ENCODE measurements around the gene GBF1. TPM values are rescaled to one million over a fixed set of nuclear protein-coding genes. Genes with fewer than 3 reads are reported as not detected.

Gene GBF1
- total RNA-seq, 2 donors from 2014 or later: 42.8 to 44.6 TPM

DNA sequence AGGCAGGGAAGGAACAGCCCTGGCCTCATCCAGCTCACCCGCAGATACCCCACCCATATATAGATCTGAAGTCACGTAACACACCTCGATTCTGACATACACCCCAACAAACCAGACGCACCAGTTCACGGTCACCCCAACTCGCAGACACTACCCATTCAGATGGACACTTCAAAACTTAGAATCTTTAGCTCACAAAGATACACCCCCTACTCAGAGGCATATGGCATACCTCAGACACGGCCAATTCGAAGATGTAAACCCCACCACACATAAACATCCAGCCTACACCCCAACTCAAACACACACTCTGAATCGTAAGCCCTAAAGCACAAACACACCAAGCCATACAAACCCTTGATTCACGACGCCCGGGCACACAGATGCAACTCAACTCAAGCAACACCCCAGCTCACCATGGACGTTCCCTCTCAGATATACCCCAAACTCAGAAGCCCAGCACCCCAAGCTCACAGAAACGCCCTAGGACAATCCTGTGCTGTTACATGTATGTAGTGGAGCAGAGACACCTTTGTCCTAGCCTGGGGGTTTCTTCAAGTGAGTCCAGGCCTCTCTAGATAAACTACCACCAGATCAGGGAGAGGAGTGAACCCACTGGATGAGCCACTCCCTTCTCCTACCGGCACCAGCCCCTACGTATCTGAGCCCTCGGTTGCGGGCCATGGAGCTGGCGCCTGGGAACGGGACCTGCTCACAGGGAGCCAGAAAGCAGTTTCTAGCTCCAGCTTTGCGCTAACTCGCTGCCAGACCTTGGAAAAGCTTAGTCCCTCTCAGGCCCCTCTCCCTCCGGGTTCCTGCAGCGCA is 164.5 kb downstream of the GBF1 start:
- ATAC-seq: no peak
- Mint-ChIP-seq H3K4me1 (peaks cover 32% of the 10 kb centered on the region), H3K4me3 (peak overlapping the region; percentile 90)

DNA sequence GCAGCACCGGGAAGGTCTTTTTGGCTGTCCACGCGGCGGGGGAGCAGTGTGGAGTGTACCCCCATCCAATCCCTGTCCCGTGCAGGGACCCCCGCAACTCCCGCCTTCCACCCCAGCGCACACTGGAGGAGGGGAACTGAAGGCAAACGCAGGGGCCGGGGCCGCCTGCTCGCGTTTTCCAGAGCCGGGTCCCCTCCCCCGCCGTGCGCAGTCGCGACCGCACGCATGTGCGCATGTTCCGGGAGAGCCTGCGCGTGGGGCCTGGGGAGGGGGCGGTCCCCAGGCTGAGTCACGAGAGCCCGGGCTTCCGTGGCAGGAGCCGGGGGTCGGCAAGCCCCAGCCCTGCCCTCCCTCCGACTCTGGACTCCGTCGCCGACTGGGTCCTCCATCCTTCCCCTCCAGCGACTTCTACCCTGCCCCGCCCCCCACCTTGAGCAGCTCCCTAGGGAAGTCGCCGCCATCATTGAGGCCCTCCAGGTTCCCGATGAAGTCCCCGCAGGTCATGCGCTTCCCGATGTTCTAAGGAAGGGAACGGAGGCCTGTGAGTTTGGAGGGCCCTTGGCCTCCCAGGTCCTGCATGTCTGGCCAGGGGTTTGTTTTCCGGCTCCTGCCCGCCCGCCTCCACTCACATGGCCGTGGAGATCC is 165.2 kb downstream of the GBF1 start:
- DNase-seq (peak in 1 of 3 donors; percentile 28), ATAC-seq (peak; percentile 5)
- no peaks in the 10 kb centered on the region for H3K9me3 ChIP-seq (ENCODE audit: control insufficient read depth, low read length, poor library complexity, severe bottlenecking)
- H3K4me3 Mint-ChIP-seq: peak overlapping the region; percentile 90
- H3K4me1 Mint-ChIP-seq: peaks cover 31% of the 10 kb centered on the region
- H3K27ac Mint-ChIP-seq: peak overlapping the region; percentile 79
- peaks cover 43% of the 10 kb centered on the region for H3K27me3 Mint-ChIP-seq
- H3K36me3 Mint-ChIP-seq (ENCODE audit: low read depth): peaks cover 8% of the 10 kb centered on the region

More for the DNA sequence above, 164.5 kb downstream of the GBF1 start:
- Mint-ChIP-seq H3K36me3 (ENCODE audit: low read depth) (peaks cover 8% of the 10 kb centered on the region), H3K27ac (peak overlapping the region; percentile 79), H3K27me3 (peaks cover 42% of the 10 kb centered on the region)
- no peaks in the 10 kb centered on the region for H3K9me3 ChIP-seq (ENCODE audit: control insufficient read depth, low read length, poor library complexity, severe bottlenecking)
- no peak for DNase-seq

DNA sequence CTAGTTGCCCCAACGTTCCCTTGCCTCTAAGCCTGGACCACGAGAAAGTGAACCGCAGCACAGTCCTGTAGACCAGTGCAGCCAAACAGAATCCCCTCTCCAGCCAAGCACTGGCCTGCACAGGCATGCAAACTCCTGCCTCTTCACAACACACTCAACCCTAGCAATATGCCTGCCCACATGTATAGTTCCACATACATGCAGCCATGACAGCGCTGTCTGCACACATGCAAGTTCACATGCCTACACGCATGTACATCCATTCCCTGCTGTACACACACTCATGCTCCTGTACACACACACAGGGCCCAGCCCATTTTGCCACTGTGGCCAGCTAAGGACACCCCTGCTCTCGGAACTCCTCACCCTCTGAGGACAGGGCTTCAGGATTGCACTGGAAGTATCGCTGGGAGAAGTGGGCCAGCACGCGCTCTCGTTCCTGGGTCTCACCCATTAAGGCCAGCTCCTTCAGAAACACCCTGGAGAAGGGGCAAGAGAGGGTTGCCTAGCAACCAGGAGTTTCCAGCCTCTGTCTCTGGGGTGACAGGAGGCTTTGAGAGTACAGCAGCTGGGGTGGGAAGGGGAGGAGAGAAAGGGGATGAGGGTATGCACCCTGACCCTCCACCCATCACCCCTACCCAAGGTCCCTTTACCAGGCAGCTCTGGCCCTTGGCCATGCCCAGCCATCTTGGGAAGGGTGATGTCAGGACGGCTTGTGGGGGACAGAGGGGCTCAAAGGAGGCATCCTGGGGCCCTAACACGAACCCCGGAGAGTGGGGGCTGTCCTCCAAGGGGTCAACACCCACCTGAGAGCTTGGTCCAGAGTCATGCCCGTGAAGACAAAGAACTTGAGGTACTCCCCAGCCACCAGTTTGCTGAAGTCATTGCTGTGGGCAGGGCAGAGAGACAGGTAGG is 166.3 kb downstream of the GBF1 start:
- Mint-ChIP-seq H3K4me3 (peak overlapping the region; percentile 83), H3K27me3 (peaks cover 53% of the 10 kb centered on the region), H3K4me1 (peaks cover 26% of the 10 kb centered on the region), H3K36me3 (ENCODE audit: low read depth) (peaks cover 11% of the 10 kb centered on the region), H3K27ac (no peak overlapping the region)
- ATAC-seq (no peak), DNase-seq (no peak)
- H3K9me3 ChIP-seq (ENCODE audit: control insufficient read depth, low read length, poor library complexity, severe bottlenecking): no peaks in the 10 kb centered on the region

DNA sequence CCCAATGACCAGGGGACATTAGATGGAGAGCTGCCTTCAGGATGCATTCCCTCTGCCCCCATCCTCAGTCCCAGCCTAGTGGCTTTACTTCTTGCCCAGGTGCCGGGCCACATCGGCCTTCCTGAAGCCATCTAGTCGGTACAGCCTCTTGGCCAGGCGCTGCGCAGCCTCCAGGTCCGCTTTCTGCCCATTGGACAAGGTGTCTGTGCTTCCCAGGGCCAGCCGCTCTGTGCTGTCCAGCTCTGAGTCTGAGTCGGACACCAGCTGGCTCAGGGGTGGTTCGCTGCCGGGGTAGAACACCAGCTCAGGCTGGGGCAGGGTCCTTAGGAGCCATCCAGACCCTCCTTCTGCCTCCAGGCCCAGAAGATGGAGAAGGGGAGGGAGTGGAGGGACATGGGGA is 167.0 kb downstream of the GBF1 start:
- Mint-ChIP-seq H3K27ac (no peak overlapping the region), H3K4me3 (peak overlapping the region; percentile 39), H3K4me1 (peaks cover 26% of the 10 kb centered on the region), H3K27me3 (peaks cover 58% of the 10 kb centered on the region), H3K36me3 (ENCODE audit: low read depth) (peaks cover 11% of the 10 kb centered on the region)
- H3K9me3 ChIP-seq (ENCODE audit: control insufficient read depth, low read length, poor library complexity, severe bottlenecking): no peaks in the 10 kb centered on the region
- ATAC-seq: no peak
- DNase-seq: no peak

DNA sequence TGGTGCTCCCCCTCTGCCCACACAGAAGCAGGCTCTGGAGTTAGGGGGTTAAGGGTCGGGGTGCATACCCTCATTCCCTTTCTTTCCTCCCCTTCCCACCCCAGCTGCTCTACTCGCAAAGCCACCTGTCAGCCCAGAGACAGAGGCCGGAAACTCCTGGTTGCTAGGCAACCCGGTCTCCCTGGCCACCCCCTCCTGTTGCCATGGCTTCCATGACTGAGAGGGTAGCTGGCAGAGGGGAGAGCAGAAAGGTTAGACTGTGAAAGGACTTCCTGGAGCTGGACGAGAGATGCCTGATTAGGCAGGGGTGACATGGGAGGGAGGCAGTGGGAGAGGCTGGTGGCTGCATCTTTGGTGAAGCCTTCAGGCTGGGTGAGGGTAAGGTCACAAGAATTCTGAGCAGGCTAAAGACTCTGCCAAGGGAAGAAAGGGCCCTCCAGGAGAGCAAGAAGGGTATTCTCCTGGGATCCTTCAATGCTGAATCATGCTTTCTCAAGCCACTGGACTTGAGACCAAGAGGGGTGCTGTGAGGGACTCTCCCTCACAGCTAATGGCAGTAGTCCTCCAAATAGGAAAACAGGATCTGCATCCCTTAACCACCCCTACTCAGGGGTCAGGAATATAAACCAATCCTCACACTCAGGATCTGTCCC is 167.8 kb downstream of the GBF1 start:
- H3K27me3 Mint-ChIP-seq: peaks cover 59% of the 10 kb centered on the region
- H3K27ac Mint-ChIP-seq: no peak overlapping the region
- peaks cover 25% of the 10 kb centered on the region for H3K4me1 Mint-ChIP-seq
- DNase-seq (no peak), ATAC-seq (no peak)
- no peak overlapping the region for H3K4me3 Mint-ChIP-seq
- peaks cover 11% of the 10 kb centered on the region for H3K36me3 Mint-ChIP-seq (ENCODE audit: low read depth)
- no peaks in the 10 kb centered on the region for H3K9me3 ChIP-seq (ENCODE audit: control insufficient read depth, low read length, poor library complexity, severe bottlenecking)

DNA sequence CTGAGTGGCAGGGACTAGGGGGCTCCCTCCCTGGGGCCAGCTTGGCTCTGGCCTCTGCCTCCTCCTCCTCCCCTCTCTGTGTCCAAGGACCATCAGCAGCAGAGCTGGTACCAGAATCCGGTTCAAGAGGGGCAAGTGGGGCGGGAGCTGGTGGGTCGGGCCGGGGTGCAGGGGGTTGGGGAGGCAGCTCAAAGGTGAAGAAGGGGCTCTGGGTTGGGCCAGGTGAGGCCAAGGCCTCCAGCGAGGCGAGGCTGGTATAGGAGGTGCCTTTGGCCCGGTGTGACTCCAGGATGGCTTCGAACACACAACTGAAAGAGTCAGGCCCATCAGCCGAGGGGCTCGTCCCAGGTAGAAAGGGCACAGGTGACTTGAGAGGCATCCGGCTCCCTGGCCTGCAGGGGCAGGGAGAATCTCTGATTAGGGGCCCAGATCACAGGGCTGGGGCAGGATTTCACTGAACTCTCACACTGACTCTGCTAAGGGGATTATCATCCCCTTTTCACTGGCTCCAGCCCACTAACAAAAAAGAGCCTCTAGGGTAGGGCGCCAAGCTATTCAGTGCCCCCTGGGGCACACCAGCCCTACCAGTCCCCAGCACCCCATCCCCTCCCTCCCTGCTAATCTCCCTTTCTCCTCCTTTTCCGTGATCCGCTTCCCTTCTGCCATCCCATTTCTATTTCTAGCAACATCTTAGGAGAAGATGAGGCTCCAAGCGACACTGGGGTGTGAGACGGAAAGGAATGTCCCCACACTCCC is 168.7 kb downstream of the GBF1 start:
- ATAC-seq (no peak), DNase-seq (no peak)
- peak overlapping the region; percentile 51 for H3K27ac Mint-ChIP-seq

DNA sequence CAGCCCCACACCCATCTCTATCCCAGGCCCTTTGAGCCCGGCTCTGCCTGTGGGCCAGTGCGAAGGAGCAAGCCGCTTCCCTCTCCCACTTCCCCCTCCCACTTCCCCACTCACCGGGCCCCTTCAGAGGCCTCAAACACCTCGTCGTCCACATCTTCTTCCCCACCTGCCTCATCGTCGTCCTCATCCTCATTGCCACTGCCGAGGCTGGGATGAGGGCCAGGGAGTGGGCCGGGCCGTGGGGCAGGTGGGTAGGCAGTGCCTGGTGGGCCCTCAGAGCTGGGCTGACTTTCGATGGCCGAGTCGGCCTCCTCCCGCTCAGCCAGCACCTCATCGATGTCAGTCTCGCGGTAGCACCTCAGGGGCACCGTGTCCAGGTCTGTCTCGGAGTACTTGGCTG is 169.4 kb downstream of the GBF1 start:
- DNase-seq (no peak), ATAC-seq (no peak)
- H3K27me3 Mint-ChIP-seq: peaks cover 52% of the 10 kb centered on the region

More for the DNA sequence above, 168.7 kb downstream of the GBF1 start:
- H3K9me3 ChIP-seq (ENCODE audit: control insufficient read depth, low read length, poor library complexity, severe bottlenecking): no peaks in the 10 kb centered on the region
- Mint-ChIP-seq H3K4me1 (peaks cover 24% of the 10 kb centered on the region), H3K4me3 (no peak overlapping the region), H3K27me3 (peaks cover 56% of the 10 kb centered on the region), H3K36me3 (ENCODE audit: low read depth) (peaks cover 11% of the 10 kb centered on the region)

DNA sequence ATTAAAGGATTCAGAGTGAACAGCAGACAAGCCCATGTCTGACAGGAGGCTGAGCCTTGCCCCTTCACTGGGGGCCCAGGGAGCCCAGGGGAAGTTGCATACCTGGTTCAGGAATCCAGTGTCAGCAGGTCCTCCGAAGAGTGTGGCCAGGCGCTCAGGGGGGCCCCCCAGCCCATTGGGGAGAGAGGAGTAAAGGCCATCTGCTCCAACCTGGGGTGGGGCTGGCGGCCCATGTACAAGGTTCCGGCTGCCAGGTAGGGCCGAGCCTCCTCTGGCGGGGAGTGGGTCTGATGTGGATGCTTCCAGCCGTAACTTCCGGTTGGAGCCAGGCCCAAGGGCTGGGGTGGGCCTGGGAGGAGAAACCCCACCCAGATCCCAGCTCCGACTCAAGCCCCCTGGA is 171.0 kb downstream of the GBF1 start:
- Mint-ChIP-seq H3K4me3 (no peak overlapping the region), H3K27ac (no peak overlapping the region), H3K27me3 (peaks cover 43% of the 10 kb centered on the region), H3K36me3 (ENCODE audit: low read depth) (peaks cover 6% of the 10 kb centered on the region), H3K4me1 (peaks cover 20% of the 10 kb centered on the region)
- DNase-seq: no peak
- H3K9me3 ChIP-seq (ENCODE audit: control insufficient read depth, low read length, poor library complexity, severe bottlenecking): no peaks in the 10 kb centered on the region
- ATAC-seq: no peak

More for the DNA sequence above, 169.4 kb downstream of the GBF1 start:
- Mint-ChIP-seq H3K27ac (no peak overlapping the region), H3K36me3 (ENCODE audit: low read depth) (peaks cover 8% of the 10 kb centered on the region), H3K4me1 (peaks cover 22% of the 10 kb centered on the region), H3K4me3 (no peak overlapping the region)
- H3K9me3 ChIP-seq (ENCODE audit: control insufficient read depth, low read length, poor library complexity, severe bottlenecking): no peaks in the 10 kb centered on the region

DNA sequence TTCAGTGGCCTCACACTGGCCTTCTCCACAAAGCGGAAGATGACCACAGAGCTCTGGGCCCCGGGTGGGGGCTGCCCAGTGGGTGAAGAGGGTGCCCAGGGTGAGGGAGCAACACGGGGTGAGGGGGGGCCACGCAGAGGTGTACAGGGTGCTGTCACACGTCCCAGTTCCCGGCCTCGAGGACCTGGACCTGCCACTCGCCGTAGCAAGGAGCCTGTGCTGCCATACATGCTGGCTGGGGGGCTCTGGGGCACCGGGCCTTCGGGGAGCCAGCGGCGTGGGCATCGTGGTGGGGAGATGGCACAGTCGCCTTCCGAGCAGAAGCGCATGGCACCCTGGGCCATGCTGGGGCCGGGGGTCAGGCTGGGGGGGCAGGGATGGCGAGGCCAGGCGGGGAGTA is 171.4 kb downstream of the GBF1 start:
- Mint-ChIP-seq H3K27ac (no peak overlapping the region), H3K4me3 (no peak overlapping the region), H3K27me3 (peaks cover 39% of the 10 kb centered on the region), H3K4me1 (peaks cover 18% of the 10 kb centered on the region), H3K36me3 (ENCODE audit: low read depth) (peaks cover 5% of the 10 kb centered on the region)
- no peaks in the 10 kb centered on the region for H3K9me3 ChIP-seq (ENCODE audit: control insufficient read depth, low read length, poor library complexity, severe bottlenecking)
- no peak for DNase-seq
- no peak for ATAC-seq

DNA sequence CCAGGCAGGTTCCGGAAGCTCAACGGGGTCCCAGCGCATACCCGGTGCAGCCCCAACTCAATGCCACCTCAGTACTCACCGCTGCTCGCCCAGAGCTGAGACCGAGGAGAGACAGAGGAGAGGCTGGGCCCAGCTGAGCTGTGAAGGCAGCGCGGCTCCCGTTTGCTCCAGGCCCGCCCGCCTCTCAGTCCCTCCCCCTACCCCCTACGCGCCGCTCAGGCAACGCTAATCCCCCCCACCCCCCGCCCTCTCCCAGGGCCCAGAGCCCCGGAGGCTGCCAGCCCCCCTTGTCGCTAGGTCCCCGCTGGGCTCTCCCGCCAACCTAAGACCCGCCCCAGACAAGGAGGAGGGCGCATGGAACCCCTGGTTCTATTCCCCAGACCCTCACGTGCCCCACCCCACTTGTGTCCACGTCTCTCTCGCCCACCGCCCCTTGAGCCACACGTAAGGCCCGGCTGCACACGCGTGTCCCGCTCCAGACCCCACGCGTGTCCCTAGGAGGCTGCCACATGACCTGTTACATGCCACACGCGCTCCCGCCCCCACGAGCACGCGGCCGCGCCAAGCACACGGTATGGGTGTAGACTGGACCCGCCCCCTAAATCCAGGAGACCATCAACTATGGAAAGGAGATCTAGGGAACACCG is 173.4 kb downstream of the GBF1 start, which contains the start of gene PSD:
Gene PSD (minus strand): TSS at position 164 of the 647 bp plus-strand sequence. CDS start 1,747 bp downstream, outside the sequence.
- Mint-ChIP-seq H3K27me3 (peaks cover 35% of the 10 kb centered on the region), H3K36me3 (ENCODE audit: low read depth) (peaks cover 5% of the 10 kb centered on the region), H3K4me3 (peak within 1 kb of the TSS; percentile 98), H3K27ac (peak within 1 kb of the TSS; percentile 37), H3K4me1 (peaks cover 20% of the 10 kb centered on the region)
- DNase-seq: no peak
- no peak for ATAC-seq
- no peaks in the 10 kb centered on the region for H3K9me3 ChIP-seq (ENCODE audit: control insufficient read depth, low read length, poor library complexity, severe bottlenecking)

DNA sequence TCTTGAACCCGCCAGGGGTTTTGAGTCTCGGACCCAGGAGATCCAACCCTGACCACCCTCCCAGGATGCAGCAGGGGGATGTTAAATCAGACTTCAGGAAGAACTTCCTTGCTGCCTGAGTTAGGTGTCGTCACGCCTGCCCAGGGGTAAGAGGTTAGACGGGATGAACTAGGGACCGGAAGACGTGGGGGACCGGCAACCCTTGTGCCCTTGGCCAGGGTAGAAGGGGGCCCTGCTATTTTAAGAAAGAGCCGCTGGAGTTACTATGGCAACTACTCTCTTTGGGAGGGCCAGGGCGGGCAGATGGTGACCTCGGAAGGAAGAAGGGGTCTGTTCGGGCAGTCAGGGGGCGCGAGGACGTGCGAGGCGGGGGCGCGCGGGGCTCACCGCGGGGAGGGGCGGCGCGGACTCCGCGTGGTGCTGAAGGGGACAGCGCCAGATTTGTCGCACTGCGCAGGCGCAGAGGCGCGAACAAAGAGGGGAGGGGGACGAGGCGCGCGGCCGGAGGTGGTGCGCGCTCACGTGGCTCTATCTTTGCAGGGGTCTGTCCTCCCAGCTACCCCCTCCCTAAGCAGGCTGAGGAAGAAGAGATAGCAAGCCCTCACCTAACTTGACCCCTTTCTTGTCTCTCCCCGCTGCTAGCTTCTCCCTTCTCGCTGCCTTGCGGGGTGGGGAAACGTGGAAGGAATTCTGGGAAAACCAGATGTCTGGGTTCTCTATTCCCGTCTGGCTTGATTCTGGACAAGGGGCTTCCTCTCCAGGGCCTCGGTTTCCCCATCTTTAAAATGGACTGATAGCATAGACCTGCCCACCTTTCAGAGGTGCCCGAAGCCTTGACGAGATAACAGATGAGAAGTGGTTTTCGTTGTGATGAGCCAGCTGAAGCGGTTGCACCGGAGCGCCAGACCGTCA is 174.2 kb downstream of the GBF1 start:
- peak overlapping the region; percentile 98 for H3K4me3 Mint-ChIP-seq
- peaks cover 5% of the 10 kb centered on the region for H3K36me3 Mint-ChIP-seq (ENCODE audit: low read depth)
- H3K27me3 Mint-ChIP-seq: peaks cover 30% of the 10 kb centered on the region
- peak overlapping the region; percentile 37 for H3K27ac Mint-ChIP-seq
- no peak for ATAC-seq
- no peaks in the 10 kb centered on the region for H3K9me3 ChIP-seq (ENCODE audit: control insufficient read depth, low read length, poor library complexity, severe bottlenecking)
- DNase-seq: peak; percentile 62 to 68 (median 63)
- H3K4me1 Mint-ChIP-seq: peaks cover 20% of the 10 kb centered on the region

Data from T-helper 17 cell (primary cell).